H1 (cell line): ENCODE results near the gene BAD. TPM values are rescaled to one million over a fixed set of nuclear protein-coding genes. Genes with fewer than 3 reads are reported as not detected.

ENCODE experiments used
- CTCF ChIA-PET: fragments of 300-600 bp; sonication (Branson Sonifier 250); formaldehyde crosslinking; loops from one replicate; lab custom pipeline; 2021; ENCODE audit not compliant: partially characterized antibody; lab: Charles Lee
- POLR2A ChIA-PET: fragments of 300-600 bp; sonication (Branson Sonifier 250); formaldehyde crosslinking; loops from one replicate; lab custom pipeline; 2021; ENCODE audit warnings: inconsistent platforms; ENCODE audit not compliant: partially characterized antibody; lab: Charles Lee
- DNase-seq, 2 experiments: peaks; one replicate each; pipeline versions ENCODE4 v3.0.0 to v3.0.0-alpha.2; 2010 to 2022; ENCODE audit warnings: low spot score in 2 of 2, low read depth in 1 of 2, mixed read lengths in 1 of 2
- FAIRE-seq: peaks from 2 replicates; lab custom pipeline; 2011; peaks lifted over from hg19 to GRCh38; lab: Jason Lieb, UNC
- H2AFZ ChIP-seq: 2 replicates; pipeline ENCODE4 v1.8.1; 2012; ENCODE audit warnings: low read length, inconsistent platforms
- H2AK5ac ChIP-seq: 2 replicates; pipeline ENCODE4 v1.6.1; 2013; ENCODE audit warnings: low read depth, low read length
- H2BK120ac ChIP-seq: replicated peaks from 2 replicates; pipeline ENCODE3; 2013; ENCODE audit warnings: low read depth, low read length, inconsistent platforms
- H2BK12ac ChIP-seq: 2 replicates; pipeline ENCODE4 v1.6.1; 2013; ENCODE audit warnings: low read depth, low read length
- H2BK15ac ChIP-seq: 2 replicates; pipeline ENCODE4 v1.6.1; 2013; ENCODE audit warnings: low read length
- H2BK20ac ChIP-seq: 2 replicates; pipeline ENCODE4 v1.6.1; 2013; ENCODE audit warnings: low read length
- H2BK5ac ChIP-seq: 2 replicates; pipeline ENCODE4 v1.6.1; 2013; ENCODE audit warnings: low read depth, low read length
- H3K14ac ChIP-seq: 2 replicates; pipeline ENCODE4 v1.6.1; 2013; ENCODE audit warnings: inconsistent platforms; ENCODE audit not compliant: insufficient read length
- H3K18ac ChIP-seq: 2 replicates; pipeline ENCODE4 v1.6.1; 2013; ENCODE audit warnings: low read length; ENCODE audit errors: extremely low read depth
- H3K23ac ChIP-seq: 2 replicates; pipeline ENCODE4 v1.6.1; 2013; ENCODE audit warnings: inconsistent platforms; ENCODE audit not compliant: insufficient read length
- H3K23me2 ChIP-seq: 2 replicates; pipeline ENCODE4 v1.6.1; 2013; ENCODE audit warnings: low read depth, low read length
- H3K27ac ChIP-seq: 2 replicates; pipeline ENCODE4 v1.6.1; 2011; ENCODE audit warnings: low read depth, low read length, inconsistent platforms
- H3K27me3 ChIP-seq, 4 experiments: replicated peaks in 1 of 4; 1 replicate in 1 of 4; 2 replicates in 3 of 4; pipeline versions ENCODE4 v1.6.1 to v1.8.1; 2011 to 2013; ENCODE audit warnings: low read length in 3 of 4, mild to moderate bottlenecking in 3 of 4, inconsistent platforms in 2 of 4, mixed read lengths in 2 of 4, moderate library complexity in 1 of 4; ENCODE audit not compliant: control insufficient read depth in 3 of 4, insufficient read depth in 3 of 4; ENCODE audit errors: extremely low read depth in 1 of 4
- H3K36me3 ChIP-seq, 4 experiments: 2 replicates each; pipeline versions ENCODE4 v1.6.1 to v1.8.1; 2011 to 2013; ENCODE audit warnings: mild to moderate bottlenecking in 4 of 4, low read length in 3 of 4, moderate library complexity in 2 of 4, control low read depth in 1 of 4, inconsistent platforms in 1 of 4; ENCODE audit not compliant: insufficient read depth in 4 of 4, control insufficient read depth in 2 of 4
- H3K4ac ChIP-seq: replicated peaks from 2 replicates; pipeline ENCODE3; 2013; ENCODE audit warnings: low read length, low read depth, mixed read lengths, inconsistent platforms; ENCODE audit not compliant: insufficient read length
- H3K4me1 ChIP-seq, 4 experiments: replicated peaks in 1 of 4; 1 replicate in 1 of 4; 2 replicates in 3 of 4; pipeline versions ENCODE4 v1.6.1 to v1.8.1; 2011 to 2013; ENCODE audit warnings: low read length in 3 of 4, inconsistent platforms in 2 of 4, mixed read lengths in 1 of 4; ENCODE audit not compliant: insufficient read depth in 4 of 4, control insufficient read depth in 3 of 4
- H3K4me2 ChIP-seq, 2 experiments: 2 replicates each; pipeline versions ENCODE4 v1.6.1 to v1.8.1; 2011 to 2013; ENCODE audit warnings: low read depth in 2 of 2, low read length in 2 of 2, control low read depth in 1 of 2, inconsistent platforms in 1 of 2, mild to moderate bottlenecking in 1 of 2; ENCODE audit not compliant: insufficient read depth in 1 of 2
- H3K4me3 ChIP-seq, 4 experiments: fragments of 200-600, 300-600 bp in 1 of 4; sonication (generic), shearing (Covaris generic), sonication (Bioruptor Twin) in 1 of 4; 2 replicates each; pipeline versions ENCODE4 v1.5.1 to v1.8.1; 2011 to 2016; ENCODE audit warnings: low read length in 4 of 4, low read depth in 3 of 4, control low read depth in 2 of 4, inconsistent platforms in 2 of 4, mild to moderate bottlenecking in 2 of 4, mixed read lengths in 1 of 4, moderate library complexity in 1 of 4; ENCODE audit not compliant: insufficient read depth in 2 of 4; ENCODE audit errors: extremely low read depth in 1 of 4
- H3K56ac ChIP-seq: replicated peaks from 2 replicates; pipeline ENCODE3; 2013; ENCODE audit warnings: low read depth, mild to moderate bottlenecking, mixed read lengths, low read length, inconsistent platforms; ENCODE audit not compliant: insufficient read length
- H3K79me1 ChIP-seq: 2 replicates; pipeline ENCODE4 v1.6.1; 2013; ENCODE audit warnings: low read depth, low read length, control low read depth
- H3K79me2 ChIP-seq, 2 experiments: 2 replicates each; pipeline versions ENCODE4 v1.6.1 to v1.8.1; 2012 to 2013; ENCODE audit warnings: low read length in 2 of 2, mild to moderate bottlenecking in 2 of 2, inconsistent platforms in 1 of 2; ENCODE audit not compliant: insufficient read depth in 2 of 2, control insufficient read depth in 1 of 2
- H3K9ac ChIP-seq, 4 experiments: replicated peaks in 1 of 4; 1 replicate in 1 of 4; 2 replicates in 3 of 4; pipeline versions ENCODE4 v1.6.1 to v1.8.1; 2011 to 2013; ENCODE audit warnings: low read depth in 3 of 4, low read length in 3 of 4, control low read depth in 2 of 4, mild to moderate bottlenecking in 2 of 4, moderate library complexity in 2 of 4, inconsistent platforms in 1 of 4; ENCODE audit errors: extremely low read depth in 1 of 4
- H3K9me3 ChIP-seq, 2 experiments: 2 replicates each; pipeline versions ENCODE4 v1.6.1 to v1.8.1; 2012 to 2013; ENCODE audit warnings: mild to moderate bottlenecking in 2 of 2, moderate library complexity in 2 of 2, control low read depth in 1 of 2, inconsistent platforms in 1 of 2, low read depth in 1 of 2, low read length in 1 of 2, mixed read lengths in 1 of 2; ENCODE audit not compliant: insufficient read depth in 2 of 2
- H4K20me1 ChIP-seq, 2 experiments: replicated peaks in 1 of 2; 2 replicates each; pipeline versions ENCODE3 to v1.8.1; 2011 to 2013; ENCODE audit warnings: inconsistent platforms in 2 of 2, low read length in 2 of 2, mild to moderate bottlenecking in 1 of 2; ENCODE audit not compliant: insufficient read depth in 2 of 2, control insufficient read depth in 1 of 2
- H4K5ac ChIP-seq: 2 replicates; pipeline ENCODE4 v1.6.1; 2013; ENCODE audit warnings: low read length, low read depth, mixed read lengths, inconsistent platforms; ENCODE audit not compliant: insufficient read length
- H4K8ac ChIP-seq: 2 replicates; pipeline ENCODE4 v1.8.0; 2013; ENCODE audit warnings: mild to moderate bottlenecking, moderate library complexity, low read length, inconsistent platforms; ENCODE audit not compliant: insufficient read depth; ENCODE audit errors: extremely low read depth
- H4K91ac ChIP-seq: replicated peaks from 2 replicates; pipeline ENCODE3; 2013; ENCODE audit warnings: low read length, mixed read lengths, inconsistent platforms; ENCODE audit not compliant: insufficient read length
- BACH1 ChIP-seq: IDR thresholded peaks from 2 replicates; pipeline ENCODE4 v1.6.1; 2012; ENCODE audit warnings: low read length, improper control_type of control experiment
- CBX5 ChIP-seq: fragments of 300-800, 300-1000 bp; sonication (generic); IDR thresholded peaks from 2 replicates; pipeline ENCODE4 v1.7.1; 2016; ENCODE audit warnings: antibody characterized with exemption, low read length, low read depth
- CEBPB ChIP-seq: IDR thresholded peaks from 2 replicates; pipeline ENCODE4 v1.6.1; 2012; ENCODE audit warnings: low read depth, low read length
- CHD1 ChIP-seq: IDR thresholded peaks from 2 replicates; pipeline ENCODE4 v1.6.1; 2012; ENCODE audit warnings: low read depth, low read length, improper control_type of control experiment
- CHD2 ChIP-seq: IDR thresholded peaks from 2 replicates; pipeline ENCODE4 v1.6.1; 2012; ENCODE audit warnings: low read length, improper control_type of control experiment
- GTF2F1 ChIP-seq: IDR thresholded peaks from 2 replicates; pipeline ENCODE4 v1.6.1; 2012; ENCODE audit warnings: low read depth, low read length, improper control_type of control experiment, borderline replicate concordance
- KDM5A ChIP-seq: fragments of 200-600 bp; IDR thresholded peaks from 2 replicates; pipeline ENCODE4 v1.7.1; 2012; ENCODE audit warnings: mild to moderate bottlenecking, low read length, inconsistent platforms, mixed read lengths
- MAFK ChIP-seq: IDR thresholded peaks from 2 replicates; pipeline ENCODE4 v1.6.1; 2012; ENCODE audit warnings: low read depth, mild to moderate bottlenecking, improper control_type of control experiment, low read length
- NRF1 ChIP-seq: IDR thresholded peaks from 2 replicates; pipeline ENCODE4 v1.6.1; 2011; ENCODE audit warnings: mild to moderate bottlenecking, low read depth, low read length, improper control_type of control experiment
- PHF8 ChIP-seq: fragments of 200-600 bp; sonication (generic); conservative IDR thresholded peaks from 2 replicates; pipeline ENCODE4 v1.7.1; 2012; ENCODE audit warnings: low read depth, mild to moderate bottlenecking, inconsistent platforms, low read length, moderate library complexity
- RAD21 ChIP-seq, 2 experiments: IDR thresholded peaks in 1 of 2; conservative IDR thresholded peaks in 1 of 2; 2 replicates each; pipeline ENCODE4 v1.6.1; 2011; ENCODE audit warnings: low read depth in 2 of 2, low read length in 2 of 2, improper control_type of control experiment in 1 of 2, inconsistent platforms in 1 of 2, mild to moderate bottlenecking in 1 of 2, moderate library complexity in 1 of 2
- SP2 ChIP-seq: IDR thresholded peaks from 2 replicates; pipeline ENCODE4 v1.6.1; 2012; ENCODE audit warnings: mild to moderate bottlenecking, low read length, inconsistent platforms
- WGBS, 2 experiments: shearing (Covaris generic) in 1 of 2; methylation state at CpG; one replicate each; pipeline versions ENCODE4 v1.1.6 to v1.1.7; 2013 to 2015; ENCODE audit warnings: low lambda C conversion rate in 2 of 2, mixed read lengths in 2 of 2, inconsistent platforms in 1 of 2, low coverage in 1 of 2, missing lambda C conversion rate in 1 of 2; ENCODE audit not compliant: insufficient replicate concordance in 2 of 2, insufficient coverage in 1 of 2, insufficient read length in 1 of 2; ENCODE audit errors: extremely low coverage in 1 of 2, missing lambda C conversion rate in 1 of 2; 5-methylcytosine and 5-hydroxymethylcytosine counted together
- polyA plus RNA-seq, 7 experiments: library from polyadenylated mRNA; depleted of rRNA in 3 of 7; stranded (reverse) in 5 of 7; unstranded in 2 of 7; fragments of >200 nt in 5 of 7; fragments of 200-250 nt in 2 of 7; gene quantifications; 1 replicate in 5 of 7; 2 replicates in 1 of 7; 4 replicates in 1 of 7; pipeline versions ENCODE4 v1.2.1 to v1.2.3, GENCODE V29; 2011 to 2013; ENCODE audit warnings: missing spikeins in 2 of 7, mixed read lengths in 2 of 7
- total RNA-seq: library from RNA; stranded (reverse); fragmentation: NEBNext Ultra II Directional; extraction: Animal tissue kit (Norgen Biotek cat#: 25700); gene quantifications from 2 replicates; pipeline ENCODE4 v1.2.1, GENCODE V29; 2021
- TF ChIP-seq, protein P1 (sequence below): IDR thresholded peaks from 2 replicates; pipeline ENCODE4 v1.6.1; 2011; ENCODE audit warnings: low read length, improper control_type of control experiment

The BAD gene
- total and polyA plus RNA-seq, 2 of the 8 experiments (the other 6 are each of a cell fraction or from before 2014, with no cell fraction given): 23.1 to 33.7 TPM

DNA sequence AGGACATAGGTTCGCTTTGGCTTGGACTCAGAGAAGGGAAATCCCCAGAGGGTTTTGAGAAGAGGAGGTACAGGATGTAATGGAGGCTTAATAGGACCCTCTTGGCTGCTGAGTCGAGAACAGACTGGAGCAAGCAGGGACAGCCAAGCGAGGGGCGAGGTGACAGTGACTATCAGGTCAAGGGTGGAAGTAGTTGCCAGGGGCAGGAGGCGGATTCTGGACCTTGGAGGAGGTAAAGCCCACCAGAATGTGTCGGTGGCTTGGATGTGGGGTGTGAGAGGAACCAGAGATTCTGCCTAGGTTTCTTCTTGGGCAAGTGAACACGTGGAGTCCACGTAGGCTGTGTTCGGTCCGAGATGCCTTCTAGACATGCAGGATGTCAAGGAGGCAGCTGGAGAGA, 28.5 kb upstream of the BAD start:
- no peak overlapping the region for H2AFZ ChIP-seq
- peaks cover 2% of the 10 kb centered on the region; the same call in 1 of the 2 replicates for H3K23me2 ChIP-seq
- no peak overlapping the region for H2BK15ac ChIP-seq
- FAIRE-seq (no peak), DNase-seq (no peak)
- 0 out of 2 replicates have a peak overlapping the region, but pooled peaks have one; percentile 44 for H2BK5ac ChIP-seq
- CTCF ChIA-PET: interaction anchor here (1.2 to 20.8 kb wide), 5 partner anchors 9 to 338 kb away, joined by 3 to 614 read pairs (median 6); partner anchors contain the start of gene CCDC88B
- no peak overlapping the region for H3K9ac ChIP-seq
- 86% methylated on average over 10 of the region's 10 CpGs; no CpG with 5 or more reads in 1 of the 2 experiments for WGBS, 2 experiments
- no peak overlapping the region for H3K27ac ChIP-seq
- H3K14ac ChIP-seq: no peak overlapping the region
- no peak overlapping the region for H2BK120ac ChIP-seq
- no peaks in the 10 kb centered on the region for H3K9me3 ChIP-seq
- H4K91ac ChIP-seq: no peak overlapping the region
- H2BK20ac ChIP-seq: no peak overlapping the region
- peaks cover 0 to 12% of the 10 kb centered on the region in 2 experiments; a peak in 2 of 4 replicates for H3K79me2 ChIP-seq
- H3K4ac ChIP-seq: no peak overlapping the region
- peaks cover under 1 to 3% of the 10 kb centered on the region in 2 experiments for H4K20me1 ChIP-seq
- no peak overlapping the region for H2AK5ac ChIP-seq
- H4K8ac ChIP-seq: no peak overlapping the region
- no peak overlapping the region for H3K4me3 ChIP-seq
- H3K36me3 ChIP-seq: peaks cover 0 to 16% (median 10%) of the 10 kb centered on the region in 4 experiments; a peak in 7 of 8 replicates
- H3K4me2 ChIP-seq: no peak overlapping the region
- no peak overlapping the region for H3K18ac ChIP-seq
- POLR2A ChIA-PET: interaction anchor here (1.2 to 1.7 kb wide), 4 partner anchors 9 to 48 kb away, joined by 3 to 4 read pairs (median 3); no protein-coding TSS in a partner anchor
- no peak overlapping the region for H3K23ac ChIP-seq
- no peak overlapping the region for H3K56ac ChIP-seq
- H3K27me3 ChIP-seq: no peaks in the 10 kb centered on the region
- H3K4me1 ChIP-seq: peaks cover 0 to 5% (median 2%) of the 10 kb centered on the region in 4 experiments; a peak in 4 of 7 replicates
- peaks cover 5% of the 10 kb centered on the region; the same call in 1 of the 2 replicates for H3K79me1 ChIP-seq
- H2BK12ac ChIP-seq: no peak overlapping the region
- H4K5ac ChIP-seq: no peak overlapping the region
- TF ChIP-seq, protein P1, sequence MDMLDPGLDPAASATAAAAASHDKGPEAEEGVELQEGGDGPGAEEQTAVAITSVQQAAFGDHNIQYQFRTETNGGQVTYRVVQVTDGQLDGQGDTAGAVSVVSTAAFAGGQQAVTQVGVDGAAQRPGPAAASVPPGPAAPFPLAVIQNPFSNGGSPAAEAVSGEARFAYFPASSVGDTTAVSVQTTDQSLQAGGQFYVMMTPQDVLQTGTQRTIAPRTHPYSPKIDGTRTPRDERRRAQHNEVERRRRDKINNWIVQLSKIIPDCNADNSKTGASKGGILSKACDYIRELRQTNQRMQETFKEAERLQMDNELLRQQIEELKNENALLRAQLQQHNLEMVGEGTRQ: no peak
- TF ChIP-seq RAD21 (IDR thresholded peaks at IDR 0.05 in 1 of 2, conservative IDR thresholded peaks at IDR 0.05 in 1 of 2; ENCODE audit: low read depth in 2 of 2, low read length in 2 of 2) (no peak), CHD2 (no peak), CBX5 (no peak), BACH1 (no peak), KDM5A (no peak), GTF2F1 (no peak), MAFK (no peak), SP2 (no peak), PHF8 (no peak), NRF1 (no peak), CHD1 (no peak), CEBPB (no peak)
